ENCODE results near the gene AHCTF1. TPM values are rescaled to one million over a fixed set of nuclear protein-coding genes. Genes with fewer than 3 reads are reported as not detected.
"Not testable (repeated sequence)": the region's sequence is repeated elsewhere in the genome, so short reads cannot be mapped to it uniquely, and the experiment has no call there.

The AHCTF1 gene
- total RNA-seq, 1 experiment from 2014 or later, result 61.3 TPM

DNA sequence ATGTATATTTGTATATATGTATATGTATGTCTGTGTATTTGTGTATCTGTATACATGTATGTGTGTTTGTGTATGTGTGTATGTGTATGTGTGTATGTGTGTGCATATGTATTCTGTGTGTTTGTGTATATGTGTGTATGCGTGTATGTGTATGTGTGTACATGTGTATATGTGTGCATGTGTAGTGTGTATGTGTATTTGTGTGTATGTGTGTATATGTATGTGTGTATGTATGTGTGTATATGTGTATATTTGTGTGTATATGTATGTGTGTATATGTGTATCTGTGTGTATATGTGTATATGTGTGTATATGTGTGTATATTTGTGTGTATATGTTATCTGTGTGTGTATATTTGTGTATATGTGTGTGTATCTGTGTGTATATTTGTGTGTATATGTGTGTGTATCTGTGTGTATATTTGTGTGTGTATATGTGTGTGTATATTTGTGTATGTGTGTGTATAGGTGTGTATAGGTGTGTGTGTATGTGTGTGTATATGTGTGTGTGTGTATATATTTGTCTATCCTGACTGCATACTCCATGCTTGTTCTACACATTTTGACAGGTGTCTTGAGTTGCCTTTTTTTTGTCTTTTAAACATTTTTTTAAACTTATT is 106.1 kb downstream of the AHCTF1 start:
- Mint-ChIP-seq H3K9me3 (ENCODE audit: low read depth, unreplicated experiment) (peaks cover 6% of the 10 kb centered on the region), H3K27ac (ENCODE audit: unreplicated experiment) (no peak overlapping the region), H3K4me1 (ENCODE audit: low read depth, unreplicated experiment) (peaks cover 8% of the 10 kb centered on the region), H3K36me3 (ENCODE audit: insufficient read depth, unreplicated experiment) (peaks cover 5% of the 10 kb centered on the region), H3K27me3 (ENCODE audit: unreplicated experiment) (peaks cover 15% of the 10 kb centered on the region), H3K4me3 (ENCODE audit: low read depth, unreplicated experiment) (no peak overlapping the region)
- TF ChIP-seq, protein P1, sequence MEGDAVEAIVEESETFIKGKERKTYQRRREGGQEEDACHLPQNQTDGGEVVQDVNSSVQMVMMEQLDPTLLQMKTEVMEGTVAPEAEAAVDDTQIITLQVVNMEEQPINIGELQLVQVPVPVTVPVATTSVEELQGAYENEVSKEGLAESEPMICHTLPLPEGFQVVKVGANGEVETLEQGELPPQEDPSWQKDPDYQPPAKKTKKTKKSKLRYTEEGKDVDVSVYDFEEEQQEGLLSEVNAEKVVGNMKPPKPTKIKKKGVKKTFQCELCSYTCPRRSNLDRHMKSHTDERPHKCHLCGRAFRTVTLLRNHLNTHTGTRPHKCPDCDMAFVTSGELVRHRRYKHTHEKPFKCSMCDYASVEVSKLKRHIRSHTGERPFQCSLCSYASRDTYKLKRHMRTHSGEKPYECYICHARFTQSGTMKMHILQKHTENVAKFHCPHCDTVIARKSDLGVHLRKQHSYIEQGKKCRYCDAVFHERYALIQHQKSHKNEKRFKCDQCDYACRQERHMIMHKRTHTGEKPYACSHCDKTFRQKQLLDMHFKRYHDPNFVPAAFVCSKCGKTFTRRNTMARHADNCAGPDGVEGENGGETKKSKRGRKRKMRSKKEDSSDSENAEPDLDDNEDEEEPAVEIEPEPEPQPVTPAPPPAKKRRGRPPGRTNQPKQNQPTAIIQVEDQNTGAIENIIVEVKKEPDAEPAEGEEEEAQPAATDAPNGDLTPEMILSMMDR (IDR thresholded peaks at IDR 0.05; ENCODE audit: unreplicated experiment), result no peak
- no TSS peak for BruUV-seq (replicated peaks)
- CTCF ChIA-PET, result no interaction called here
- intact Hi-C loops (cut with micrococcal nuclease; ENCODE audit: unreplicated experiment), result no loop called here
- no peak for DNase-seq

DNA sequence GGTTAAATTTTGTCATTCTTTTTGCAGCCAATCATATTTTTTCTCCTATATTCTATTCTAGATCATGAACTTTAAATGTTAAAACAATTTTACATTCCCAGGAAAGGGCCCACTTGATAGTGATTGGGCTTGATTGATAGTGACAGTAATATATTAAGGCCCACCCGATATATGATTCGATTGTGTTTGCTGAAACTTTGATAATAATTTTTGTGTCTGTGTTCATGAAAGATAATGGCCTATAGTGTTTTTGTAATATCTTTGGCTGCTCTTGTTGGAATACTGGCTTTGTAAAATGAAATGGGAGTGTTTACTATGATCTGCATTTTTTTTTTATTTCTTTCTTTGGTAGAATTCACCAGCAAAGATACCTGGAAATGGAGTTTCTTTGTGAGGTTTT is 107.2 kb downstream of the AHCTF1 start:
- Mint-ChIP-seq H3K27me3 (ENCODE audit: unreplicated experiment) (peaks cover 21% of the 10 kb centered on the region), H3K36me3 (ENCODE audit: insufficient read depth, unreplicated experiment) (peaks cover 5% of the 10 kb centered on the region), H3K27ac (ENCODE audit: unreplicated experiment) (no peak overlapping the region), H3K4me1 (ENCODE audit: low read depth, unreplicated experiment) (peaks cover 8% of the 10 kb centered on the region), H3K4me3 (ENCODE audit: low read depth, unreplicated experiment) (no peak overlapping the region), H3K9me3 (ENCODE audit: low read depth, unreplicated experiment) (peaks cover 6% of the 10 kb centered on the region)
- no TSS peak for BruUV-seq (replicated peaks)
- TF ChIP-seq, protein P1 (IDR thresholded peaks at IDR 0.05; ENCODE audit: unreplicated experiment), result no peak
- CTCF ChIA-PET, result no interaction called here
- DNase-seq, result no peak
- intact Hi-C loops (cut with micrococcal nuclease; ENCODE audit: unreplicated experiment), result no loop called here

DNA sequence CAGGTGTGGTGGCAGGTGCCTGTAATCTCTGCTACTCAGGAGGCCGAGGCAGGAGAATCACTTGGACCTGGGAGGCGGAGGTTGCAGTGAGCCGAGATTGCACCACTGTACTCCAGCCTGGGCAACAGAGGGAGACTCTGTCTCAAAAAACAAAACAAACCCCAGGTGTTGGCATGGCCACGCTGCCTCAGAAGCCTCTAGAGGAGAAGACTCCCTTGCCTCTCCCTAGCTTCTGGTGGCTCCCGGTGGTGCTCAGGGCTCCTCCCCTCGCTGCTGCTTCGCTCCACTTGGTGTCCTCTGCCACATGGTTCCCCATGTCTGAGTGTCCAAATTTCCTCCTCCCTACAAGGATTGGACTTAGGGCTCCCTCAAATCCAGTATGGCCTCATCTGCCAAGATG is 109.6 kb downstream of the AHCTF1 start:
- BruUV-seq (replicated peaks); H3K4me1 Mint-ChIP-seq (ENCODE audit: low read depth, unreplicated experiment); H3K4me3 Mint-ChIP-seq (ENCODE audit: low read depth, unreplicated experiment); intact Hi-C loops (cut with micrococcal nuclease; ENCODE audit: unreplicated experiment); CTCF ChIA-PET; DNase-seq; H3K27ac Mint-ChIP-seq (ENCODE audit: unreplicated experiment); H3K9me3 Mint-ChIP-seq (ENCODE audit: low read depth, unreplicated experiment); H3K36me3 Mint-ChIP-seq (ENCODE audit: insufficient read depth, unreplicated experiment): not testable (repeated sequence)
- peaks cover 24% of the 10 kb centered on the region for H3K27me3 Mint-ChIP-seq (ENCODE audit: unreplicated experiment)

DNA sequence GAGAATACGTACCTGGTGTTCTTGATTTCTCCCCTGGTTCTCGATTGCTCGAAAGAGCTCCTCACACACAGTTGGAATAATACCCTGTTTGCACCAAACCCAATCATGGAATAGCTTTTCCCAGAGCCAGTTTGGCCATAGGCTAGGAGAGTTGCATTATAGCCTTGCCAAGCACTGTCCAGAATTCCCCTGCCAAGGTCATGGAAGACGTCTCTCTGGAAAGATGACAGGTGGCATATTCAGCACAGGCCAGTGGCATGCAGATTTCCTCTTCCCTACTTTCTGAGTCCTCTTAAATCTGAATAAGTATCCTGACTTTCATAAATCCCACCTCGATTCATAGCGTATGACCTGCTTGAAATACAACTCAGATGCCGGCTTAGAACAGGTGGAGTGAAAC is 111.1 kb downstream of the AHCTF1 start:
- TF ChIP-seq, protein P1 (IDR thresholded peaks at IDR 0.05; ENCODE audit: unreplicated experiment), result no peak
- H3K9me3 Mint-ChIP-seq (ENCODE audit: low read depth, unreplicated experiment), result no peaks in the 10 kb centered on the region
- DNase-seq, result no peak
- H3K4me3 Mint-ChIP-seq (ENCODE audit: low read depth, unreplicated experiment), result no peak overlapping the region
- peaks cover 39% of the 10 kb centered on the region for H3K27me3 Mint-ChIP-seq (ENCODE audit: unreplicated experiment)
- H3K27ac Mint-ChIP-seq (ENCODE audit: unreplicated experiment), result no peak overlapping the region
- no TSS peak for BruUV-seq (replicated peaks)
- intact Hi-C loops (cut with micrococcal nuclease; ENCODE audit: unreplicated experiment), result no loop called here
- H3K36me3 Mint-ChIP-seq (ENCODE audit: insufficient read depth, unreplicated experiment), result no peaks in the 10 kb centered on the region
- no peaks in the 10 kb centered on the region for H3K4me1 Mint-ChIP-seq (ENCODE audit: low read depth, unreplicated experiment)
- CTCF ChIA-PET, result no interaction called here

DNA sequence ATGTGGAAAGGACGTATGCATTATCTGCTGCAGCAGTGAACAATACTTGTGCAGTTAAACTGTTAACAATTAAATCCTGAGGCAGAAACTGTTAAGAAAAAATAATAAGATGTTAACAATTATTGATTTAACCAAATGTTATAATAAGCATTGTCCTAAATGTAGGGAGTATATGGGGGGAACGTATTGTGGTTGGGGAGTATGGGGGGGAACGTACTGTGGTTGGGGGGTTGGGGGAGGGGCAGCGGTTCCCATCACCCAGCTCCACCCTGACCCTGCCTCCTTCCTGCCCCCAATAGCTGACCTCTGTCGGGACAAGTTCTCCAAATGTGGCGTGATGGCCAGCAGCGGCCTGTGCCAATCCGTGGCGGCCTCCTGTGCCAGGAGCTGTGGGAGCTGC is 114.0 kb downstream of the AHCTF1 start:
- H3K4me1 Mint-ChIP-seq (ENCODE audit: low read depth, unreplicated experiment); CTCF ChIA-PET; BruUV-seq (replicated peaks); intact Hi-C loops (cut with micrococcal nuclease; ENCODE audit: unreplicated experiment); H3K9me3 Mint-ChIP-seq (ENCODE audit: low read depth, unreplicated experiment); H3K27ac Mint-ChIP-seq (ENCODE audit: unreplicated experiment); H3K4me3 Mint-ChIP-seq (ENCODE audit: low read depth, unreplicated experiment); DNase-seq; H3K36me3 Mint-ChIP-seq (ENCODE audit: insufficient read depth, unreplicated experiment): not testable (repeated sequence)
- peaks cover 68% of the 10 kb centered on the region for H3K27me3 Mint-ChIP-seq (ENCODE audit: unreplicated experiment)
